H9 (cell line): ENCODE results near the gene CCDC127. TPM values are rescaled to one million over a fixed set of nuclear protein-coding genes. Genes with fewer than 3 reads are reported as not detected.

Experiments used
- DNase-seq: peaks from one replicate; pipeline ENCODE4 v3.0.0-alpha.2; 2017
- H2AFZ ChIP-seq: one replicate; pipeline ENCODE4 v1.6.1; 2013; ENCODE audit warnings: mild to moderate bottlenecking, low read length, control low read depth, moderate library complexity
- H2AK5ac ChIP-seq: 2 replicates; pipeline ENCODE4 v1.6.1; 2013; ENCODE audit warnings: low read length, control low read depth, mixed read lengths; ENCODE audit not compliant: insufficient read length
- H2BK120ac ChIP-seq: one replicate; pipeline ENCODE4 v1.6.1; 2013; ENCODE audit warnings: low read depth, mild to moderate bottlenecking, low read length, control low read depth, inconsistent platforms; ENCODE audit not compliant: poor library complexity, severe bottlenecking
- H2BK12ac ChIP-seq: 2 replicates; pipeline ENCODE4 v1.6.1; 2013; ENCODE audit warnings: low read length, control low read depth, mixed read lengths, low read depth; ENCODE audit not compliant: insufficient read length
- H2BK15ac ChIP-seq: 2 replicates; pipeline ENCODE4 v1.6.1; 2013; ENCODE audit warnings: low read depth, low read length, control low read depth
- H2BK20ac ChIP-seq: one replicate; pipeline ENCODE4 v1.6.1; 2013; ENCODE audit warnings: low read depth, mild to moderate bottlenecking, low read length, control low read depth, inconsistent platforms; ENCODE audit not compliant: poor library complexity, severe bottlenecking
- H2BK5ac ChIP-seq: 2 replicates; pipeline ENCODE4 v1.6.1; 2013; ENCODE audit warnings: low read length, control low read depth, mixed read lengths; ENCODE audit not compliant: insufficient read length
- H3K14ac ChIP-seq: 2 replicates; pipeline ENCODE4 v1.6.1; 2013; ENCODE audit warnings: low read length, control low read depth; ENCODE audit not compliant: insufficient read depth
- H3K18ac ChIP-seq: 2 replicates; pipeline ENCODE4 v1.6.1; 2013; ENCODE audit warnings: low read depth, mild to moderate bottlenecking, mixed read lengths, low read length, control low read depth; ENCODE audit not compliant: insufficient read length
- H3K23ac ChIP-seq: 2 replicates; pipeline ENCODE4 v1.6.1; 2013; ENCODE audit warnings: low read length, control low read depth, mixed read lengths, low read depth; ENCODE audit not compliant: insufficient read length
- H3K23me2 ChIP-seq: 2 replicates; pipeline ENCODE4 v1.6.1; 2013; ENCODE audit warnings: low read depth, mild to moderate bottlenecking, mixed read lengths, low read length, control low read depth; ENCODE audit not compliant: insufficient read length, poor library complexity, severe bottlenecking
- H3K27ac ChIP-seq: 2 replicates; pipeline ENCODE4 v1.5.1; 2013; ENCODE audit warnings: low read length, control low read depth, mixed read lengths, low read depth; ENCODE audit not compliant: insufficient read length
- H3K27me3 ChIP-seq: 2 replicates; pipeline ENCODE4 v1.6.1; 2013; ENCODE audit warnings: low read length, control low read depth, inconsistent platforms; ENCODE audit not compliant: insufficient read depth
- H3K4ac ChIP-seq: 2 replicates; pipeline ENCODE4 v1.6.1; 2013; ENCODE audit warnings: low read depth, mild to moderate bottlenecking, control low read depth, inconsistent platforms, low read length, moderate library complexity
- H3K4me1 ChIP-seq: 2 replicates; pipeline ENCODE4 v1.6.1; 2013; ENCODE audit warnings: low read length, control low read depth, inconsistent platforms; ENCODE audit not compliant: insufficient read depth
- H3K4me2 ChIP-seq: 2 replicates; pipeline ENCODE4 v1.6.1; 2013; ENCODE audit warnings: low read length, control low read depth, mixed read lengths; ENCODE audit not compliant: insufficient read length, insufficient read depth
- H3K56ac ChIP-seq: 2 replicates; pipeline ENCODE4 v1.6.1; 2013; ENCODE audit warnings: low read depth, mild to moderate bottlenecking, mixed read lengths, low read length, control low read depth; ENCODE audit not compliant: insufficient read length
- H3K79me1 ChIP-seq: 2 replicates; pipeline ENCODE4 v1.6.1; 2013; ENCODE audit warnings: low read depth, mild to moderate bottlenecking, moderate library complexity, low read length, control low read depth, inconsistent platforms; ENCODE audit not compliant: insufficient read depth, poor library complexity, severe bottlenecking
- H3K79me2 ChIP-seq: 2 replicates; pipeline ENCODE4 v1.6.1; 2013; ENCODE audit warnings: low read length, control low read depth, inconsistent platforms; ENCODE audit not compliant: insufficient read depth
- H3K9ac ChIP-seq: 2 replicates; pipeline ENCODE4 v1.6.1; 2013; ENCODE audit warnings: low read length, control low read depth, mixed read lengths; ENCODE audit not compliant: insufficient read length; ENCODE audit errors: extremely low read depth
- H3K9me3 ChIP-seq: one replicate; pipeline ENCODE4 v1.6.1; 2013; ENCODE audit warnings: low read depth, low read length, inconsistent platforms; ENCODE audit not compliant: control insufficient read depth
- H3T11ph ChIP-seq: one replicate; pipeline ENCODE4 v1.6.1; 2013; ENCODE audit warnings: mild to moderate bottlenecking, low read length, control low read depth, inconsistent platforms
- H4K20me1 ChIP-seq: one replicate; pipeline ENCODE4 v1.6.1; 2013; ENCODE audit not compliant: control insufficient read depth, insufficient read length, insufficient read depth
- H4K5ac ChIP-seq: 2 replicates; pipeline ENCODE4 v1.6.1; 2013; ENCODE audit warnings: low read depth, mild to moderate bottlenecking, mixed read lengths, low read length, control low read depth; ENCODE audit not compliant: insufficient read length
- H4K8ac ChIP-seq: replicated peaks from 2 replicates; pipeline ENCODE4 v1.6.1; 2013; ENCODE audit warnings: low read length, control low read depth, mixed read lengths, low read depth; ENCODE audit not compliant: insufficient read length
- H4K91ac ChIP-seq: 2 replicates; pipeline ENCODE4 v1.6.1; 2013; ENCODE audit warnings: low read depth, mild to moderate bottlenecking, moderate library complexity, mixed read lengths, low read length, control low read depth; ENCODE audit not compliant: insufficient read length
- H3K27ac Mint-ChIP-seq, 3 experiments: 2 replicates in 2 of 3; 3 replicates in 1 of 3; pipeline ENCODE4 v1.8.0; 2020 to 2021; ENCODE audit warnings: mixed read lengths in 3 of 3, mild to moderate bottlenecking in 1 of 3, moderate library complexity in 1 of 3
- H3K27me3 Mint-ChIP-seq: 2 replicates; pipeline ENCODE4 v1.8.0; 2021; ENCODE audit warnings: low read depth, mild to moderate bottlenecking, moderate library complexity, mixed read lengths
- H3K36me3 Mint-ChIP-seq, 3 experiments: 2 replicates in 2 of 3; 3 replicates in 1 of 3; pipeline ENCODE4 v1.8.0; 2020 to 2021; ENCODE audit warnings: low read depth in 3 of 3, mixed read lengths in 3 of 3; ENCODE audit not compliant: insufficient read depth in 1 of 3
- H3K4me1 Mint-ChIP-seq, 2 experiments: 2 replicates each; pipeline ENCODE4 v1.8.0; 2020; ENCODE audit warnings: mixed read lengths in 2 of 2
- H3K4me3 Mint-ChIP-seq, 2 experiments: 2 replicates in 1 of 2; 3 replicates in 1 of 2; pipeline ENCODE4 v1.8.0; 2020 to 2021; ENCODE audit warnings: mild to moderate bottlenecking in 2 of 2, mixed read lengths in 2 of 2, moderate library complexity in 1 of 2
- H3K9me3 Mint-ChIP-seq, 2 experiments: 2 replicates in 1 of 2; 3 replicates in 1 of 2; pipeline ENCODE4 v1.8.0; 2020; ENCODE audit warnings: mild to moderate bottlenecking in 2 of 2, mixed read lengths in 2 of 2, moderate library complexity in 1 of 2
- CTCF ChIP-seq: fragments of 200-600 bp; sonication (generic); conservative IDR thresholded peaks from 3 replicates; pipeline ENCODE4 v1.8.0; 2021; ENCODE audit warnings: antibody characterized with exemption, mild to moderate bottlenecking
- WGBS: extraction: QIAGEN DNeasy Blood & Tissue Kit; methylation state at CpG from one replicate; pipeline ENCODE4 v1.1.7; 2013; ENCODE audit warnings: missing lambda C conversion rate, low lambda C conversion rate, mixed read lengths; ENCODE audit not compliant: insufficient read length; ENCODE audit errors: extremely low coverage; 5-methylcytosine and 5-hydroxymethylcytosine counted together
- total RNA-seq: library from RNA; stranded (reverse); gene quantifications from 2 replicates; pipeline ENCODE4 v1.2.1, GENCODE V29; 2021

CCDC127 gene
- total RNA-seq, 1 experiment from 2014 or later: 9.0 TPM

GRCh38 chr5:150746-151145, 67.2 kb downstream of the CCDC127 start:
- H2BK5ac ChIP-seq: no peak overlapping the region
- H3K14ac ChIP-seq: no peak overlapping the region
- H3K9me3 ChIP-seq: peaks cover 9% of the 10 kb centered on the region
- no peak overlapping the region for H2AK5ac ChIP-seq
- H3K4ac ChIP-seq: no peak overlapping the region
- no peak for DNase-seq
- no peaks in the 10 kb centered on the region for H4K20me1 ChIP-seq
- no peaks in the 10 kb centered on the region for H3K27me3 ChIP-seq
- no peaks in the 10 kb centered on the region for H3K79me2 ChIP-seq
- TF ChIP-seq CTCF: no peak
- H4K91ac ChIP-seq: no peak overlapping the region
- no peak overlapping the region for H3K27ac Mint-ChIP-seq
- no peak overlapping the region for H2BK12ac ChIP-seq
- H3K23me2 ChIP-seq: no peaks in the 10 kb centered on the region
- no peak overlapping the region for H3K56ac ChIP-seq
- H3K23ac ChIP-seq: no peak overlapping the region
- H3T11ph ChIP-seq: no peak overlapping the region
- H4K5ac ChIP-seq: no peak overlapping the region
- H2AFZ ChIP-seq: no peak overlapping the region
- no peak overlapping the region for H4K8ac ChIP-seq
- H2BK120ac ChIP-seq: no peak overlapping the region
- peaks cover 18 to 23% of the 10 kb centered on the region in 2 experiments for H3K9me3 Mint-ChIP-seq
- H3K4me2 ChIP-seq: no peak overlapping the region
- H3K36me3 Mint-ChIP-seq: peaks cover 43 to 93% (median 93%) of the 10 kb centered on the region in 3 experiments
- no peak overlapping the region for H2BK15ac ChIP-seq
- H3K27me3 Mint-ChIP-seq: no peaks in the 10 kb centered on the region; the same call in 1 of the 2 replicates
- H3K9ac ChIP-seq: no peak overlapping the region
- H3K79me1 ChIP-seq: no peaks in the 10 kb centered on the region
- no peak overlapping the region for H3K18ac ChIP-seq
- H3K4me1 Mint-ChIP-seq: peaks cover 4 to 5% of the 10 kb centered on the region in 2 experiments
- H3K27ac ChIP-seq: no peak overlapping the region
- H2BK20ac ChIP-seq: no peak overlapping the region
- no peaks in the 10 kb centered on the region for H3K4me1 ChIP-seq
- H3K4me3 Mint-ChIP-seq: no peak overlapping the region
- no CpG with 5 or more reads among the region's 4 CpGs for WGBS
